Activated CD8-positive, alpha-beta memory T cell treated with anti-CD3 and anti-CD28 coated beads, Interleukin-2, amount 50 U/mL, for 24 hours (primary cell): ENCODE results near the gene DPM1.

Experiments
- DNase-seq: peaks from one replicate; pipeline ENCODE4 v3.0.0-alpha.2; 2020; ENCODE audit errors: extremely low read depth

DPM1 gene

DNA sequence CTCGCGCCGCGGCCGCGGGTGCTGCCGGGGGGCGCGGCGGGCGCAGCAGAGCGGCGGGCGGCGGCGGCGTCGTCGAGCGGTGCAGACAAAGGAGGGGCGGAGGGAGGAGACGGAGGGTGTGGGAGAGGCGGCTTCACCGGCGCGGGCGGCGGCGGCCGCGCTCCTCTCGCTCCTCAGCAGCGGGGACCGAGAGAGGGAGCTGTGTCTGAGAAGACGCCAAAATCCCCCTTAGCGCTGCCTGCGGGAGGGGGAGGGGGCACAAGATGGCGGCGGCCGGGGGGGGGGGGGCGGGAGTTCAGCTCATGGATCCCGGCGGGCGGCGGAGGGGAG is 27.4 kb downstream of the DPM1 start:
- no peak for DNase-seq

DNA sequence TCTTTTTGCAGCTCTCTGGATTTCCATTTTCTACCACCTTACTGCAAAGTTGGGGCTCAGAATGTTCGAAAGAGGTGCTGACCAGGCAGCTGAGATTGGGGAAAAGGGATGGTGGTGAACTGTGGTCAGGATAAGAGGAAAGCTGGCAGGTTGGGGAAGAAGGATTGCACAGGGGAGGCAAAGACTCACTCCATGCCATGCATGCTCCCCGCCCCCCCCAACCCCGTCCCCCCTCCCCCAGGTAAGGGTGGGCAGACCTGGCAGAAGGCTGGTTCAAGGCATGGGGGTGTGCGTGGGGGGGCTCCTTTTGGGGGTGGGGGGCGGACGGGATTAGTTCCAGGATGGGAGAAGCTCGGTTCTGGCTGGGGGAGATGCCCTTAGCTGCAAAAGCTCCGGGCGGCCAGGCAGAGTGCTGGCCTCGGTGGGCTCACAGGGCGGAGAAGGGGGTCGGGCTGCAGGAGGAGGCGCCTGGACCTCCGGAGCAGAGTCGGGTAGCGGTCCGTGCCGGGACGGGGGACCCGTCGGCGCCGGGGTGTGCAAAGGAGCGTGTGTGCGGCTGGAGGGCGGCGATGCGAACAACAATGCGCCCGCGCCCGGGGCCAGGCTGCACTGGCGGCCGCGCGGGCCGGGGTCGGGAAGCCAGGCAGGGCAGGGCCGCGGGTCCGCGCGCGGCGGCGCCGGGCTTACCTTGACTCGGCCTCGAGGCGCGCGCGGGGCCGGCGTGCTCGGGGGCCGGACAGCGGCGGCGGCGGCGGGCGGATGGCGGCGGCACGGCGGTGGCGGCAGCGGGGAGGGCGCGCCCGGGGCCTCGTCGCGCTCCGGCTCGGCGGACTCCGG is 28.0 kb downstream of the DPM1 start:
- no peak for DNase-seq

DNA sequence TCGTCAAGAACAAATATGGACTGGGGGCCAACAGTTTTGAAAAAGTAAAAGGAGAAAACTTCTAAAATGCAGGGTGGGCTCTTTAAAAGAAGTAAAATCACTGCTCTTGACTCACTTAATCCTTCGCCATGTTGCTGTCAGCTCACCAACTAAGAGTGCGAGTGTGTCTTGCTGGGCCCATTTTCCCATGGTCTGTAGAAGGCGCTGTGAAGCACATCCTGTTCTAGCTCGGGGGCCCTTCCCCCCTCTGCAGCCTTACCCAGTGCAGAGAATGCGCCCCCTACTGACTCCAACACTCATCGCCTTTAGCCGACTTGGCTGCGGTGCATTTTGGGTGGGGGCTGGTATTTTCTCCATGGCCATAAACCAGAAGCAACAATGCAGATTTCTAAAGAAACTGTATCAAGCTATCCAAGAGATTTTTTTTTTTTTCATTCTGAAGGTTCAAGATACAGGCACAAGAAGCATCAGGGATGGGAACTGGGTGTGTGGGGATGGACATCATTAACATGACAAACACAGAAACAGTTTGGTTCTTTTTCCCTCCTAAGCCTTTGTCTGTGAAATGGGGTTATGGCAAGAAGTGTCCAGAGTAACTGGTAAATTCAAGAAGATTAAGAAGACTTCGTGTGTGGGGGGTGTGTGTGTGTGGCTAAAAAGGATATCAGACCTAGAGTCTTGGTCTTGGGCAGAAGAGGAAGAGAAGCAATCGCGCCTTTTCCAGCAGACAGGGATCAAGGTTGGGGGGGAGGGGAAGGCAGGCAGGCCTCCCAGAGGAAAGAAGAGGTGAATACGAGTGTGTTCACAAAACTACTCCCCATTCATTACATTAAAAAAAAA is 28.8 kb downstream of the DPM1 start:
- peak; percentile 81 for DNase-seq

DNA sequence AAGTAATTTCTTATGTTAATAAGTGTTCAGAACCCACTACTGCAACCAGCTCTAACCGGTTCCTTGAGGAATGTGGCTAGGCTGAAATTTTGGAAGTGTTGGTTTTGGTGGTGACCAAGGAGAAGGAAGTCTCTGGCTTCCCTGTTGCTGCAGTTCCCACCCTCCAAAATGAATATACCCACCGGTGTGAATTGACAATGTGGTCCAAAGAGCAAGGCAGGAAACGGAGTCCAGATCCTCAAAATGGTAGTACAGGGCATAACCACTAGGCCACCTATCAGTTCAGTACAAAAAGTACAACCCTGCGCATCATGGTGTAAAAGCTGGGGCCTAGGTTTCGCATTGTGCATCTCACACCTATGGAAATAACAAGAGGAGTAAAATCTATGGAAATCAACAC is 29.9 kb downstream of the DPM1 start:
- DNase-seq, result no peak

DNA sequence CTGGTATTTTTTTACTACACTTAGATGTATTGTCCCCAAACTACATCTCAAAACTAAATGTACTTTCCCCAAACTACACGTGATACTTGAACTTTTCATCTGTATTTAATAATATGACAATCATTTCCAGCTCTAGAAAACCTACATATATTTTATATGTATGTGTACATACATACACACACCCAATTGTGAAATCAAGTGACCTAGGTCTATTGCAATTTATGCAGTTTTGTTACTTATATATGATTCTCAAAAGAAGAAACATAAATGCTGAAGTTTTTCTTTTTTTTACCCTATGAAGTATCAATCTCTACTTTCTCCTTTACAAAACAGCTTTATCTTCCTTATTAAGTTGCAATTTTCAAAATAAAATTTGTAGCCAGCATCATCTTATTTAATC is 31.8 kb downstream of the DPM1 start:
- no peak for DNase-seq

DNA sequence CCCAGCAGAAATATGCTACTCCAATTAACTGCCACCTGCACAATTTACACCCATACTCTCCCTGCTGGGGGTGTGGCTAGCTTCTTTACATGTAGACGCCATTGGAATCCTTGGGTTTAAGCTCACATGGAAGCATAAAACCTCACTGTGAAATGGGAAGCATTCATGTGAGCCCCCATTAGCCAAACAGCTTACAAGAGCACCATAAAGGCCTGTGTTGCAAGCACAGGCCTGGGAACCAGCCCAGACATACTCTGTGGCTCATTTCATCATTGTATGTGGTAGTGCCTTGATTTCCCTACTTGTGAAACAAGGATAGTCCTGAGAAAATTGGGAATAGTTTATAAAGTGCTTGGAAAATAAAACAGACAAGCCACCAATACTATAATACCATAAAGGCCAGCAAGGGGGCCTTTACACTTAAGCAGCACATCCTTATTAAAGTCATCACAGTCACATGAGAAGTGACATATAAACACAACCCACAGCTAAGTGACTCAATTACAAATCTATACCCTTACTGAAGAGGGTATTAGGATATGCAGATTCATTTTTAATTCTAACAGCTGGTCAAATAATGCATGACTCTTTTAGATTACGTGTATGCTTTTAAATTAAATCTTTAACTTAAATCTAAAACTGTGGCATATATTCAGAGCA is 33.9 kb downstream of the DPM1 start:
- DNase-seq, result no peak

DNA sequence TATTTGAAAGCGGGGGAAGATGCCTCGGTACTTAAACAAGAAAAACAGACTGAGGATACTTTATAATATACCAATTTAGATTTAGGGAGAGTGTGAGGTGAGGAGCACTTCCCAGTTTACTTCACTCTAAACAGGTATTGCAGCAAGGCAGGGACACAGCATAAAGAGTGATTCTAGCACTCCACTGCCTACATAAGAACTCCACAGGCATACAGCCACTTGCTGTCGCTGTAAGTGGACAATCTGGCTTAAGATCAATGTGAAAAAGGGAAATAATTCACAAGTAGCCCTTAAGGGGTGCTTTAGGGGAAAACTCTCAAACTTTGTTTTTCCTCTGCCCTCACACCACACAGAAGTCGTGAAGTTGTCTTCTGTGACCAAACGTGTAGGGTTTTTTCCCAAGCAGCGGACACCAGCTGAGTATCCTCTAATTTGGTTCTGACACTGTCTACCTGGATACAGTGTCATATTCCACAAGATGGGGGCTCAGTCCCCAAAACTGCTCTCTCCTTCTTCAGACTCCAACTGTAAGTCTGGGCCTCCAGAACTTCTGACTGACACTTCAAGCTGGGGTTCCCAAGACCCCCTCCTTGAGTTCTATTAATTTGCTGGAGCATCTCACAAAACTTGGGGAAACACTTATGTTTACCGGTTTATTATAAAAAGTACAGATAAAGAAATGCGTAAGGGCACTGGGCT is 36.4 kb downstream of the DPM1 start:
- DNase-seq, result no peak

DNA sequence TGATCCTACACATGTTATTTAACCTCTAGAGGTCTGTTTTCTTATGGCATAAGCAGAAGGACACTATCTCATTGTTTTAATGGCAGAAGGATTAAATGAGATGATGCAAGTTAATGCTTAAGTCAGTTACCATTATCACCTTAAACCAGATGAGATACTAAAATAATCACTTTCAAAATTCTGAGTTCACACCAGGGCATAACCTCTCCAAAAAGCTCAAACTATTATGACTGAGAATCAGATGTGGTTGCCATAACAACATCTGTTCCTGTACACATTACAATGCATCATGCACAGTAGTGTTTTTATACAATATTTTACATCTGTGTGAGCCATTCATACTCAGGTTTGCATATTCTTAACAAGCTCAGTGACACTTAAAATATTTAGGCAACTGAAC is 37.3 kb downstream of the DPM1 start:
- DNase-seq, result no peak

DNA sequence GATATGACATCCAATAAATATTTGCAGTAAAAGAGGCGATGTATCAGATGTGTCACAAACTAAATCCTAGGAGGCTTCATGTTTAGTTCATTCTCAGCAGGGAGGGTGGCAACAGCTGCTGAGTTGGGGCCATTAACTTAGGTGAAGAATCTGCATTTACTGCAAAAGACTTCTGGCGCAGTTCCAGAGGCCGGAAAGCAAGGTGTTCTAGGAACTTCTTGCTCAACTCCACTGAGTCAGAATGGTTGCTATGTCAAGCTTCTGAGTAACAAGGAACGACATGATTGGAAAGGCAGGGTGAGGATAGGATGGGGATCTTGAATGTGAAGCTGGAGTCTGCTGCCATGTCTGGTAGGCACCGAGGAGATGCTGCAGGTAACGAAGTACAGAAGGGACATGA is 38.8 kb downstream of the DPM1 start:
- DNase-seq, result no peak

DNA sequence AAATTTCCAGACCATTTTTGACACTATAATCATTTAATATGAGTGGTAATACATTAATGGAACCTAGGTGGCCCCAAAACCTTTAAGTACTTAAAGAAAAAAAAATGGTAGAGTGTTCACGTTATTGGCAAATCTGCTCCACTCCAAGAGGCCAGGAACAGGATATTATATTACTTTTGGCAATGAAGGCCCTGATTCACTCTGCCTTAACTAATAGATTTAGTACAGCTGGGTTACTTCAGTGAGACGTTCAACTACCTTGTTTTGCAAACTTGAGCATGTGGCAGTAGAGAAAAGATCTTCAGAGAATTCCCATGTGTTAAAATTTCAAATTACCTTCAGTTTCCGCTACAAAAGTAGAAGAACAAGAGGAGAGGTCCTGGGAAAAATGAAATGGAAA is 39.9 kb downstream of the DPM1 start:
- DNase-seq, result no peak

DNA sequence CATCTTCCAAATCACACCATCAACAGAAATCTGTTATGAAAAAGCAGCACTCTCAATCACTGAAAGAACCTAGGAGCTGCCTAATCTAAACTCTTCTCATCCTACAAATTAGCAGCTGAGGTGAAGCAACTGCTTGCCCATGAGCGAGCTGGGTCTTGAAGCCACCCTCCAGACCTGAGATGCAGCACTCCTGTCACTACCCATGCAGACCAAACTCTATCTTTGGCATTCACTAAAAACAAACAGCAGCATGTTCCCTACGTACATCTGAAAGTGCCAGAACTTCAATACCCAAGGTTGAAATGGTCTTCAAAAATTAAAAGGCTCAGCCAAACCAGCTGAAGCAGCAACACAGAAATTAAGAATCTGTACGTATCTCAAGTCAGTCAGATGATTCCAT is 41.4 kb downstream of the DPM1 start:
- no peak for DNase-seq

DNA sequence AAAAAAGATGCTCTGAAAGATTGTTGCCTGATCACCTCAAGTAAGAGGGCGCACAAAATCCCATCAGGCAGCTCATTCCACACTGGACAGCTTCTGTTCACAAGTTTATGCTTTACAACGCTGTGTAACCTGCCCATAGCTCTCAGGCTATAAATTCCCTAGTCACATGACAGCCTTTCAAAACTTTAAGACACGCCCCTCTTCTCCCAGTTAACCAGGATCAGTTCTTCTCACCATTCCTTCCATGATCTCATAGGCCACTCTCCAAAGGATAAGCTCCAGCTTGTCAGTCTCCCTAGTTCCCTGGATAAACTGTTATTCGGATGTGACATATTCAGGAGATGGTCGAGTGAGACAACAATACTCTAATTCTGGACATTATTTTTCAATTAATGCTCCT is 42.1 kb downstream of the DPM1 start:
- DNase-seq, result no peak

DNA sequence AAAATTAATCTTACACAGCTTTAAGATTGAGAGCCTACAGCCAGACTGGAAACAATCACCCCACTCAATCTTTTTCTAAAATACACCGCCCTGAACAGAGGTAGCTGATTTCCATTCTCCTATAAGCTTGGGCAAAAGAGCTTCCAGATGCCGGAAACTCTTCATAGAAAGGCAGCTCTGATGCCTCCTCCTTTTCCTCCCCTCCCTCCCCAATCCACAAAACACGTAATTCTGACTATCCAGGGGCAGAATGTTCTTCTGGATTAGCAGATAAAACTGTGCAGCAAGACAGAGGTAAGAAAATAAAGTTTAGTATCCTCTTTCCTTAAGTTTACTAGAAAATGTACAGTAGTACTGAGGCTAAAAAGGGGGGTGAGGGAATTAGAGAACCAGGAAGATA is 42.9 kb downstream of the DPM1 start:
- no peak for DNase-seq

DNA sequence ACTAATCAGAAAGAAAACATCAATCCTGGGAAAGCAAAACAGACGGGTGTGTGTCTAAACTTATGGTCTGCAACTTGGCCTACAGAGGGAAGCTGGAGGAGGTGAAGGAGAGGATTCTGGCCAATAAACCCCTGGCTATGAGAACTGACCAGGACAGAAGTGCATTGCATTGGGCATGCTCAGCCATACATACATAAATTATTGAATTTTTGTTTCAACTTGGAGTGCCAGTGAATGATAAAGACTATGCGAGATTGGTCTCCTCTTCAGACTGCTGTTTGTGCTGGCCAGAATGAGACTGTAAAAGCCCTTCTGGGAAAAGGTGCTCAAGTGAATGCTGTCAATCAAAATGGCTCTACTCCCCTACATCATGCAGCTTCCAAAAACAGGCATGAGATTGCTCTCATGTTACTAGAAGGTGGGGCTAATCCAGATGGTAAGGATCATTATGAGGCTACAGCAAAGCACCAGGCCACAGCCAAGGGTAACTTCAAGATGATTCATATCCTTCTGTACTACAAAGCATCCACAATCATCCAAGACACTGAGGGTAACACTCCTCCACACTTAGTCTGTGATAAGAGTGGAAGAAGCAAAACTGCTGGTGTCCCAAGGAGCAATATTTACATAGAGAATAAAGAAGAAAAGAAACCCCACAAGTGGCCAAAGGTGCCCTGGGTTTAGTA is 44.5 kb downstream of the DPM1 start:
- DNase-seq, result no peak

DNA sequence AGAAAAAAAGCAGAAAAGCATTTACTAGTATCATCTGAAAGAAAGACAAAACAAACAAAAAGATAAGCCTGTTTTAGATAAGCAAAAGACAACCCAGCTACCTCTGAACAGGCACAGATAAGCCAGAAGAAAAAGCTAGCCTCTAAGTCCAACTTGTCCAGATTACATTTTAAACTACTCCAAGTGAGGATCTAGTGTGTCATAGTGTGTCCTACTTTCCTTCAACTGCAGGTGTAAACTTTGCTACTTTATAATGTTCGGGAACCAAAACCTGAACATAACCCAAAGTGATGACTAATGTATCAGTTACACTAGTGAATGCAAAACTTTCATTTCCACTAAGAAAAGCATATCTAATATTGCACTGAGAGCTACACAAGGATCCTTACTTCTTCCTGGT is 46.6 kb downstream of the DPM1 start:
- no peak for DNase-seq

DNA sequence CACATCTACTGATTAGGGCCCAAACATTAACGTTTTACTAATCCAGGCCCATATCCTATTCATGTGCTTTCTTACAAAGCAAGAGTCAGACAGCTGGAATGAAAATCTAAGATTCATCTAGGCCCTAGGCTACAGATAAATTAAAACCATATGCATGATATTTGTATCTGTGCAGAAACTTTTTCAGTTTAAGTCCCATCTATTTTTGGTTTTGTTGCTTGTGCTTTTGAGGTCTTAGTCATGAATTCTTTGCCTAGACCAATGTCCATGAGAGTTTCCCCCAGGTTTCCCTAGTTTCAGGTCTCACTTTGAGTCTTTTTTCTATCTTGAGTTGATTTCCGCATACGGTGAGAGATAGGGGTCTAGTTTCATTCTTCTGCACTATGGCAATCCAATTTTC is 47.3 kb downstream of the DPM1 start:
- DNase-seq, result no peak

DNA sequence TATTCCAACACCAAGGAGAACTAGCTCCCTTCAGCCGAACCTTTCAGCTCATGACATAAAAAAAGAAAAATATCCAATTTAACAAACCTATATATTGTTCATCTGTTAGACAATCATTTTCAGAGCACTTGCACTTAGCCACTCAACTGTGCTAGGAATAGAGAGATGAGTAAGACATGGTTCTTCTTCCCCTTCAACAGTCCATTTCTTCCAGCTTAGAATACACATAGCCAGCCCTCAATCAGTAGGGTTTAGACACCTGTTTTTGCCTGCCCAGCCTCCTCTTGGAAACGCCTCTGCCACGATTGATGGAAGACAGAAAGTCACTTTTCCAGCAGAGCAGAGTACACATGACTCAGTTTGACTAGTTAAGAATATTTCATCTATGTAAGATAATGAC is 48.9 kb downstream of the DPM1 start:
- DNase-seq, result no peak

DNA sequence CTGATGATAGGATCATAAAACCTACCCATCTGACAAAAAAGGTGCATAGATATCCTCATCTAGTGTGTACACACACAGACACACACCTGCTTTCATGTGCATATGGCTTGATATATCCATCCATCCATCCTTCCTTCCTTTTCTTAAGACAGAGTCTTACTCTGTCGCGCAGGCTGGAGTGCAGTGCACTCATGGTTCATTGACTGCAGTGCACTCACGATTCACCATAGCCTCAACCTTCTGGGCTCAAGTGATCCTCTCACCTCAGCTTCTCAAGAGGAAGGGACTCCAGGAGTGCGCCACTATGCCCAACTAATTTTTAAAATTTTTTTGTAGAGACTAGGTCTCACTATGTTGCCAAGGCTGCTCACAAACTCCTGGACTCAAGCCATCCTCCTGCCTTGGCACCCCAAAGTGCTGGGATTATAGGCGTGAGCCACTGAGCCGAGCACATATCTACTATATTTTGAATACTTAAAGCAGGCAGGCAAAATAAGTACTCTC is 54.2 kb downstream of the DPM1 start:
- no peak for DNase-seq

DNA sequence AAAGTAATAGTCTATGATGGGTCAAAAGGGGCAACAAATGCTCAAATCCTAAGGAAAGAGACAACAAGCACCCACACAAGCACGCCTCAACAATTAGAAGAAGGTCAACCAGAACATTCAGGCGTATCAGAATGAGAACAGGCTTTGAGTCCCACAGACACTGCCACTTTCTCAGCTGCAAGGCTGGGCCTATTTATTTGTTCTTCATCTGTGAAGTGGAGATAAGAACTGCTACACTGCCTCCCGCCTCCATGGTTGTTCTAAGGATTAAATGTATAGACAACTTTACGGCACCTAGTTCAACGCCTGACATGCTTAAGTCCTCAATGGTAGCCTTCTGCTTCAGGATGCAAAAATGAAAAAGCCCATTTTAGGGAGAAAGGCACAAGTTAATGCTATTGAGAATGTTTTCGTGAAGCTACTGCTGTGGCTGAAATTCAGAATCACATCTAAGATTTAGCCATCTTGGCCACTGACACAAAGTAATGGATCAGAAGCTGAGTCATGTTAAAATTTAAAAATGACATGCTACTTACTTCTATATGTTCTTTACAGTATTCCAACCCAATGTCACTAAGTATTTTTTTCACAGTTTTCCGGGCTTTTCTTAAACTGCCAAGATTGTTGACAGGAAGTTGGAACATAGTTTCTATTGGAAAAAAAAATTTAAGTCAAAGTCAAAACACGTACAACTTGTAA is 54.8 kb downstream of the DPM1 start:
- DNase-seq, result no peak

DNA sequence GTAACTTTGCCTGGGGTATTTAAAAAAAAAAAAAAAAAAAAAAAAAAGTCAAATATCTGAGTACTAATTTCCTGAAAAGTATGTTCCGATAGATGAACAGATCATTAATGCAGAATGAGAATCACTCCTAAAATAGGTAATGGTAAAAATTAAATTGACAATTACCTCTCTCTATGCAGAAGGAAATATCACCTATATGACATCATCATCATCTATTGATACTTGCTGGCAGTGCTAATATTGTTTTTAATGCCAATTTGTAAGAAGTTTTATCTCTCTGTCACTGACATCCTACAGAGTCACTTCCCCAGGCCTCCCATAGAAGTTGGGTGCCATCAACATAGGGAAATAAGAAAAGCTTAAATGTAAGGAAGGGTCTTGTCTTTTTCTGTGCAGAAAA is 57.0 kb downstream of the DPM1 start:
- DNase-seq, result no peak

DNA sequence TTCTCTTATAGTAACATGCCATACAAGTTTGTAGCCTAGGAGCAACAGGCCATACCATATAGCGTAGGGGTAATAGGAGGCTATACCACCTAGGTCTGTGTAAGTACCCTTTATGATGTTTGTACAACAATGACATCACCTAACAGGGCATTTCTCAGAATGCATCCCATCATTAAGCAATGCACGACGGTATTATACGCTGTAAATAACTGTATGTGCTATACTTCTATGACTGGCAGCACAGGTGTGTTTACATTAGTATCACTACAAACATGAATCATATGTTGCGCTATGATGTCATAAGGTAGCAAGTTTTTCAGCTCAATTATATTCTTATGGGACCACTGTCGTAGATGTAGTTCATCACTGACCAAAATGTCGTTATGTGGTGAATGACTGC is 58.1 kb downstream of the DPM1 start:
- no peak for DNase-seq
